ENCODE measurements around the gene GCK. TPM values are rescaled to one million over a fixed set of nuclear protein-coding genes. Genes with fewer than 3 reads are reported as not detected.

GCK gene
- under 1 TPM; 0.51 to 0.81 TPM for total RNA-seq
- long read RNA-seq, donor 1, result 0 reads
- long read RNA-seq, donor 2, transcript GCK-201 (3 exons, 1,311 nt), result major isoform, 6 of 7 reads
- long read RNA-seq, donor 2, partial matches to known transcripts, result 0 of 7 reads
- long read RNA-seq, donor 2, other reads (novel, unspliced or antisense), result 1 of 7 reads

- intact Hi-C loops (cut with DNase I), result no loop called here
- no peak for DNase-seq (ENCODE audit: low spot score)
Measured at GRCh38 chr7:44189286-44189992, at the start of gene GCK. Gene GCK (minus strand): TSS chr7:44189439. CDS start chr7:44188953, 486 bp downstream.

GRCh38 chr7:44238116-44238695 is 49.0 kb upstream of the GCK start:
- no peak for DNase-seq (ENCODE audit: low spot score)
- intact Hi-C loops (cut with DNase I), result no loop called here

GRCh38 chr7:44237696-44238095 is 48.5 kb upstream of the GCK start:
- DNase-seq (ENCODE audit: low spot score), result no peak
- intact Hi-C loops (cut with DNase I), result no loop called here

GRCh38 chr7:44236333-44236728 is 47.1 kb upstream of the GCK start:
- intact Hi-C loops (cut with DNase I), result no loop called here
- no peak for DNase-seq (ENCODE audit: low spot score)

- intact Hi-C loops (cut with DNase I), result no loop called here
- no peak for DNase-seq (ENCODE audit: low spot score)
Measured at GRCh38 chr7:44235582-44236332, 46.5 kb upstream of the GCK start.

- no peak for DNase-seq (ENCODE audit: low spot score)
- intact Hi-C loops (cut with DNase I), result no loop called here
Measured at GRCh38 chr7:44235066-44235465, 45.8 kb upstream of the GCK start.

GRCh38 chr7:44232901-44233715 is 43.9 kb upstream of the GCK start:
- no peak for DNase-seq (ENCODE audit: low spot score)
- intact Hi-C loops (cut with DNase I), result no loop called here

GRCh38 chr7:44232396-44232795 is 43.2 kb upstream of the GCK start:
- intact Hi-C loops (cut with DNase I), result no loop called here
- no peak for DNase-seq (ENCODE audit: low spot score)

- DNase-seq (ENCODE audit: low spot score), result no peak
- intact Hi-C loops (cut with DNase I), result no loop called here
Measured at GRCh38 chr7:44231088-44231487, 41.8 kb upstream of the GCK start.

GRCh38 chr7:44230286-44230685 is 41.0 kb upstream of the GCK start:
- intact Hi-C loops (cut with DNase I), result no loop called here
- no peak for DNase-seq (ENCODE audit: low spot score)

GRCh38 chr7:44229546-44230105 is 40.4 kb upstream of the GCK start:
- no peak for DNase-seq (ENCODE audit: low spot score)
- intact Hi-C loops (cut with DNase I), result no loop called here

- intact Hi-C loops (cut with DNase I), result no loop called here
- DNase-seq (ENCODE audit: low spot score), result no peak
Measured at GRCh38 chr7:44228571-44229350, 39.5 kb upstream of the GCK start.

- intact Hi-C loops (cut with DNase I), result no loop called here
- no peak for DNase-seq (ENCODE audit: low spot score)
Measured at GRCh38 chr7:44227911-44228310, 38.7 kb upstream of the GCK start.

GRCh38 chr7:44226396-44226753 is 37.1 kb upstream of the GCK start:
- no peak for DNase-seq (ENCODE audit: low spot score)
- intact Hi-C loops (cut with DNase I), result no loop called here

- intact Hi-C loops (cut with DNase I), result no loop called here
- no peak for DNase-seq (ENCODE audit: low spot score)
Measured at GRCh38 chr7:44225566-44226395, 36.5 kb upstream of the GCK start.

GRCh38 chr7:44224974-44225565 is 35.8 kb upstream of the GCK start:
- intact Hi-C loops (cut with DNase I), result no loop called here
- no peak for DNase-seq (ENCODE audit: low spot score)

Measured in posterior vena cava (tissue), 2 donors.